GM12878 (cell line): ENCODE data around the gene ZNF600. TPM values are rescaled to one million over a fixed set of nuclear protein-coding genes. Genes with fewer than 3 reads are reported as not detected.

Experiments used
- ASH2L ChIP-seq: fragments of 300-600, 200-600 bp; sonication (generic); IDR thresholded peaks from 2 replicates; pipeline ENCODE4 v1.6.1; 2017; ENCODE audit warnings: low read depth, mild to moderate bottlenecking, borderline replicate concordance
- EED ChIP-seq: sonication (generic); IDR thresholded peaks from 2 replicates; pipeline ENCODE4 v1.6.1; 2016; ENCODE audit warnings: antibody characterized with exemption, low read depth
- FOXM1 ChIP-seq: IDR thresholded peaks from 2 replicates; pipeline ENCODE4 v1.6.1; 2012; ENCODE audit warnings: low read depth, mild to moderate bottlenecking, inconsistent platforms, low read length, moderate library complexity
- HDGF ChIP-seq: fragments of 450-650 bp; IDR thresholded peaks from 2 replicates; pipeline ENCODE4 v1.6.1; 2016; ENCODE audit warnings: antibody characterized with exemption
- MEF2B ChIP-seq: fragments of 450-650 bp; IDR thresholded peaks from 2 replicates; pipeline ENCODE4 v1.6.1; 2018; ENCODE audit warnings: mild to moderate bottlenecking, moderate library complexity; ENCODE audit not compliant: partially characterized antibody, poor library complexity, severe bottlenecking
- RUNX3 ChIP-seq: IDR thresholded peaks from 2 replicates; pipeline ENCODE4 v1.6.1; 2012; ENCODE audit warnings: low read length, inconsistent platforms
- SIX5 ChIP-seq: IDR thresholded peaks from 2 replicates; pipeline ENCODE4 v1.6.1; 2011; ENCODE audit warnings: mild to moderate bottlenecking, low read depth, low read length, moderate library complexity; ENCODE audit not compliant: severe bottlenecking
- STAT1 ChIP-seq: fragments of 450-650 bp; conservative IDR thresholded peaks from 2 replicates; pipeline ENCODE4 v1.6.1; 2014; ENCODE audit warnings: antibody characterized with exemption, mild to moderate bottlenecking
- ZBED1 ChIP-seq: IDR thresholded peaks from 2 replicates; pipeline ENCODE4 v1.6.1; 2016; ENCODE audit warnings: borderline replicate concordance
- polyA plus RNA-seq, 11 experiments: library from polyadenylated mRNA; depleted of rRNA in 4 of 11; unstranded in 6 of 11; stranded (reverse) in 5 of 11; fragments of >200 nt; fragmentation: Nextera tagmentation in 4 of 11; fragmentation: Illumina TruSeq in 1 of 11; extraction: Ambion mirVana in 4 of 11; extraction: Trizol in 1 of 11; gene quantifications; 1 replicate in 1 of 11; 2 replicates in 10 of 11; pipeline versions ENCODE4 v1.2.1 to v1.2.3, GENCODE V29; 2011 to 2016; ENCODE audit warnings: inconsistent platforms in 2 of 11, missing spikeins in 2 of 11, low read depth in 1 of 11
- total RNA-seq, 4 experiments: library from RNA; depleted of rRNA in 3 of 4; stranded (reverse); fragments of >200 nt in 3 of 4; fragmentation: Illumina TruSeq in 1 of 4; extraction: Trizol in 1 of 4; gene quantifications; 2 replicates each; pipeline versions ENCODE4 v1.2.1 to v1.2.3, GENCODE V29; 2013 to 2021
- TF ChIP-seq, protein P1 (sequence below): fragments of 450-650 bp; IDR thresholded peaks from 2 replicates; pipeline ENCODE4 v1.6.1; 2017; ENCODE audit warnings: mild to moderate bottlenecking, moderate library complexity
- TF ChIP-seq, protein P2 (sequence below): IDR thresholded peaks from 2 replicates; pipeline ENCODE4 v1.6.1; 2011; ENCODE audit warnings: borderline replicate concordance, low read depth, mild to moderate bottlenecking, moderate library complexity, mixed read lengths, low read length; ENCODE audit not compliant: insufficient read depth; ENCODE audit errors: extremely low read length
- TF ChIP-seq, protein P3 (sequence below): fragments of 450-650 bp; conservative IDR thresholded peaks from 2 replicates; pipeline ENCODE4 v1.6.1; 2017; ENCODE audit warnings: mild to moderate bottlenecking, moderate library complexity
- TF ChIP-seq, protein P4 (sequence below): IDR thresholded peaks from 2 replicates; pipeline ENCODE4 v1.6.1; 2012; ENCODE audit warnings: mild to moderate bottlenecking, low read depth, low read length

The ZNF600 gene
- total and polyA plus RNA-seq, 10 of the 15 experiments (the other 5 are each of a cell fraction or from before 2014, with no cell fraction given): 9.5 to 25.6 (median 11.9) TPM

DNA sequence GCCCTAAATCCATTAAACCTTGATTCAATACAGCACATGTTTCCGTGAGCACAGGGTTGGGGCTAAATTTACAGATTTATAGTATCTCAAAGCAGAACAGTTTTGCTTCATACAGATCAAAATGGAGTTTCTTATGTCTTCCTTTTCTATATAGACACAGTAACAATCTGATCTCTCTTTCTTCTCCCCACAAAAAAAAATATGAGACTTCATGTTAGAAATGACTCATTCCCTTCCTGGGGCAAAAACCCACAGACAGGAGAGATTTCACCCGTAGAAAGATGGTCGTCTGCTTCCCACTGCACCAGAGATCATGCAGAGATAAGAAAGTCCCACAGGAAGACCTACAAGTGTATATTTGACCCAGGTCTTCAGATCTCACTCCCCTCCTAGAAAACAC is 44.1 kb downstream of the ZNF600 start (continued):
- TF ChIP-seq, protein P1, sequence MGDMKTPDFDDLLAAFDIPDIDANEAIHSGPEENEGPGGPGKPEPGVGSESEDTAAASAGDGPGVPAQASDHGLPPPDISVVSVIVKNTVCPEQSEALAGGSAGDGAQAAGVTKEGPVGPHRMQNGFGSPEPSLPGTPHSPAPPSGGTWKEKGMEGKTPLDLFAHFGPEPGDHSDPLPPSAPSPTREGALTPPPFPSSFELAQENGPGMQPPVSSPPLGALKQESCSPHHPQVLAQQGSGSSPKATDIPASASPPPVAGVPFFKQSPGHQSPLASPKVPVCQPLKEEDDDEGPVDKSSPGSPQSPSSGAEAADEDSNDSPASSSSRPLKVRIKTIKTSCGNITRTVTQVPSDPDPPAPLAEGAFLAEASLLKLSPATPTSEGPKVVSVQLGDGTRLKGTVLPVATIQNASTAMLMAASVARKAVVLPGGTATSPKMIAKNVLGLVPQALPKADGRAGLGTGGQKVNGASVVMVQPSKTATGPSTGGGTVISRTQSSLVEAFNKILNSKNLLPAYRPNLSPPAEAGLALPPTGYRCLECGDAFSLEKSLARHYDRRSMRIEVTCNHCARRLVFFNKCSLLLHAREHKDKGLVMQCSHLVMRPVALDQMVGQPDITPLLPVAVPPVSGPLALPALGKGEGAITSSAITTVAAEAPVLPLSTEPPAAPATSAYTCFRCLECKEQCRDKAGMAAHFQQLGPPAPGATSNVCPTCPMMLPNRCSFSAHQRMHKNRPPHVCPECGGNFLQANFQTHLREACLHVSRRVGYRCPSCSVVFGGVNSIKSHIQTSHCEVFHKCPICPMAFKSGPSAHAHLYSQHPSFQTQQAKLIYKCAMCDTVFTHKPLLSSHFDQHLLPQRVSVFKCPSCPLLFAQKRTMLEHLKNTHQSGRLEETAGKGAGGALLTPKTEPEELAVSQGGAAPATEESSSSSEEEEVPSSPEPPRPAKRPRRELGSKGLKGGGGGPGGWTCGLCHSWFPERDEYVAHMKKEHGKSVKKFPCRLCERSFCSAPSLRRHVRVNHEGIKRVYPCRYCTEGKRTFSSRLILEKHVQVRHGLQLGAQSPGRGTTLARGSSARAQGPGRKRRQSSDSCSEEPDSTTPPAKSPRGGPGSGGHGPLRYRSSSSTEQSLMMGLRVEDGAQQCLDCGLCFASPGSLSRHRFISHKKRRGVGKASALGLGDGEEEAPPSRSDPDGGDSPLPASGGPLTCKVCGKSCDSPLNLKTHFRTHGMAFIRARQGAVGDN: peak; percentile 82
- TF ChIP-seq STAT1: no peak
- TF ChIP-seq, protein P2, sequence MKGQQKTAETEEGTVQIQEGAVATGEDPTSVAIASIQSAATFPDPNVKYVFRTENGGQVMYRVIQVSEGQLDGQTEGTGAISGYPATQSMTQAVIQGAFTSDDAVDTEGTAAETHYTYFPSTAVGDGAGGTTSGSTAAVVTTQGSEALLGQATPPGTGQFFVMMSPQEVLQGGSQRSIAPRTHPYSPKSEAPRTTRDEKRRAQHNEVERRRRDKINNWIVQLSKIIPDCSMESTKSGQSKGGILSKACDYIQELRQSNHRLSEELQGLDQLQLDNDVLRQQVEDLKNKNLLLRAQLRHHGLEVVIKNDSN: no peak
- TF ChIP-seq, protein P3, sequence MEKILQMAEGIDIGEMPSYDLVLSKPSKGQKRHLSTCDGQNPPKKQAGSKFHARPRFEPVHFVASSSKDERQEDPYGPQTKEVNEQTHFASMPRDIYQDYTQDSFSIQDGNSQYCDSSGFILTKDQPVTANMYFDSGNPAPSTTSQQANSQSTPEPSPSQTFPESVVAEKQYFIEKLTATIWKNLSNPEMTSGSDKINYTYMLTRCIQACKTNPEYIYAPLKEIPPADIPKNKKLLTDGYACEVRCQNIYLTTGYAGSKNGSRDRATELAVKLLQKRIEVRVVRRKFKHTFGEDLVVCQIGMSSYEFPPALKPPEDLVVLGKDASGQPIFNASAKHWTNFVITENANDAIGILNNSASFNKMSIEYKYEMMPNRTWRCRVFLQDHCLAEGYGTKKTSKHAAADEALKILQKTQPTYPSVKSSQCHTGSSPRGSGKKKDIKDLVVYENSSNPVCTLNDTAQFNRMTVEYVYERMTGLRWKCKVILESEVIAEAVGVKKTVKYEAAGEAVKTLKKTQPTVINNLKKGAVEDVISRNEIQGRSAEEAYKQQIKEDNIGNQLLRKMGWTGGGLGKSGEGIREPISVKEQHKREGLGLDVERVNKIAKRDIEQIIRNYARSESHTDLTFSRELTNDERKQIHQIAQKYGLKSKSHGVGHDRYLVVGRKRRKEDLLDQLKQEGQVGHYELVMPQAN: no peak
- no peak for TF ChIP-seq SIX5
- no peak for TF ChIP-seq ZBED1
- TF ChIP-seq RUNX3: peak; percentile 37; the same call in 1 of the 2 replicates
- TF ChIP-seq, protein P4, sequence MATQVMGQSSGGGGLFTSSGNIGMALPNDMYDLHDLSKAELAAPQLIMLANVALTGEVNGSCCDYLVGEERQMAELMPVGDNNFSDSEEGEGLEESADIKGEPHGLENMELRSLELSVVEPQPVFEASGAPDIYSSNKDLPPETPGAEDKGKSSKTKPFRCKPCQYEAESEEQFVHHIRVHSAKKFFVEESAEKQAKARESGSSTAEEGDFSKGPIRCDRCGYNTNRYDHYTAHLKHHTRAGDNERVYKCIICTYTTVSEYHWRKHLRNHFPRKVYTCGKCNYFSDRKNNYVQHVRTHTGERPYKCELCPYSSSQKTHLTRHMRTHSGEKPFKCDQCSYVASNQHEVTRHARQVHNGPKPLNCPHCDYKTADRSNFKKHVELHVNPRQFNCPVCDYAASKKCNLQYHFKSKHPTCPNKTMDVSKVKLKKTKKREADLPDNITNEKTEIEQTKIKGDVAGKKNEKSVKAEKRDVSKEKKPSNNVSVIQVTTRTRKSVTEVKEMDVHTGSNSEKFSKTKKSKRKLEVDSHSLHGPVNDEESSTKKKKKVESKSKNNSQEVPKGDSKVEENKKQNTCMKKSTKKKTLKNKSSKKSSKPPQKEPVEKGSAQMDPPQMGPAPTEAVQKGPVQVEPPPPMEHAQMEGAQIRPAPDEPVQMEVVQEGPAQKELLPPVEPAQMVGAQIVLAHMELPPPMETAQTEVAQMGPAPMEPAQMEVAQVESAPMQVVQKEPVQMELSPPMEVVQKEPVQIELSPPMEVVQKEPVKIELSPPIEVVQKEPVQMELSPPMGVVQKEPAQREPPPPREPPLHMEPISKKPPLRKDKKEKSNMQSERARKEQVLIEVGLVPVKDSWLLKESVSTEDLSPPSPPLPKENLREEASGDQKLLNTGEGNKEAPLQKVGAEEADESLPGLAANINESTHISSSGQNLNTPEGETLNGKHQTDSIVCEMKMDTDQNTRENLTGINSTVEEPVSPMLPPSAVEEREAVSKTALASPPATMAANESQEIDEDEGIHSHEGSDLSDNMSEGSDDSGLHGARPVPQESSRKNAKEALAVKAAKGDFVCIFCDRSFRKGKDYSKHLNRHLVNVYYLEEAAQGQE: no peak
- no peak for TF ChIP-seq MEF2B
- TF ChIP-seq ASH2L: no peak
- no peak for TF ChIP-seq HDGF
- TF ChIP-seq FOXM1: no peak
- TF ChIP-seq EED: no peak
